HEK293 (cell line): ENCODE measurements around the gene GRK5.
A peak's percentile ranks its signal among the peaks of the same experiment; 100 is the strongest.

Experiments
- BCL11B ChIP-seq: fragments of 450-650 bp; formaldehyde crosslinking; IDR thresholded peaks from 2 replicates; pipeline ENCODE4 v1.5.1; 2016; ENCODE audit warnings: low read depth, missing biosample characterization, missing genetic modification characterization
- REPIN1 ChIP-seq: fragments of 450-650 bp; formaldehyde crosslinking; IDR thresholded peaks from 2 replicates; pipeline ENCODE4 v1.5.1; 2017; ENCODE audit warnings: missing biosample characterization, missing genetic modification characterization, low read depth
- SP2 ChIP-seq: fragments of 450-650 bp; formaldehyde crosslinking; IDR thresholded peaks from 2 replicates; pipeline ENCODE4 v1.5.1; 2016; ENCODE audit warnings: missing biosample characterization, missing genetic modification characterization
- YY1 ChIP-seq: fragments of 450-650 bp; formaldehyde crosslinking; IDR thresholded peaks from 2 replicates; pipeline ENCODE4 v1.5.1; 2018; ENCODE audit warnings: missing biosample characterization, missing genetic modification characterization
- ZBTB8A ChIP-seq: fragments of 450-650 bp; formaldehyde crosslinking; IDR thresholded peaks from 2 replicates; pipeline ENCODE4 v1.5.1; 2016; ENCODE audit warnings: missing biosample characterization, missing genetic modification characterization
- ZNF274 ChIP-seq, 2 experiments: fragments of 200-500 bp in 1 of 2; fragments of 450-650 bp in 1 of 2; sonication (Bioruptor generic) in 1 of 2; formaldehyde crosslinking in 1 of 2; IDR thresholded peaks; 2 replicates each; pipeline versions ENCODE4 v1.5.1 to v1.6.1; 2014 to 2016; ENCODE audit warnings: borderline replicate concordance in 1 of 2, inconsistent platforms in 1 of 2, low read length in 1 of 2, missing biosample characterization in 1 of 2, missing genetic modification characterization in 1 of 2
- ZNF629 ChIP-seq: fragments of 450-650 bp; formaldehyde crosslinking; IDR thresholded peaks from 2 replicates; pipeline ENCODE4 v1.5.1; 2017; ENCODE audit warnings: missing biosample characterization, missing genetic modification characterization
- ZNF664 ChIP-seq: fragments of 450-650 bp; formaldehyde crosslinking; IDR thresholded peaks from 2 replicates; pipeline ENCODE4 v1.5.1; 2016; ENCODE audit warnings: missing biosample characterization, missing genetic modification characterization
- ZNF76 ChIP-seq: fragments of 450-650 bp; formaldehyde crosslinking; IDR thresholded peaks from 2 replicates; pipeline ENCODE4; 2016; ENCODE audit warnings: low read depth, missing biosample characterization, missing genetic modification characterization, borderline replicate concordance
- ZNF792 ChIP-seq: fragments of 450-650 bp; formaldehyde crosslinking; IDR thresholded peaks from 2 replicates; pipeline ENCODE4 v1.5.1; 2016; ENCODE audit warnings: missing biosample characterization, missing genetic modification characterization
- TF ChIP-seq, protein P1 (sequence below): fragments of 450-650 bp; formaldehyde crosslinking; IDR thresholded peaks from 2 replicates; pipeline ENCODE4 v1.5.1; 2016; ENCODE audit warnings: missing biosample characterization, missing genetic modification characterization
- TF ChIP-seq, protein P2 (sequence below): fragments of 450-650 bp; formaldehyde crosslinking; IDR thresholded peaks from 2 replicates; pipeline ENCODE4 v1.5.1; 2016; ENCODE audit warnings: missing biosample characterization, missing genetic modification characterization, low read depth
- TF ChIP-seq, protein P3 (sequence below): fragments of 450-650 bp; formaldehyde crosslinking; IDR thresholded peaks from 2 replicates; pipeline ENCODE4 v1.5.1; 2016; ENCODE audit warnings: missing biosample characterization, missing genetic modification characterization, borderline replicate concordance

DNA sequence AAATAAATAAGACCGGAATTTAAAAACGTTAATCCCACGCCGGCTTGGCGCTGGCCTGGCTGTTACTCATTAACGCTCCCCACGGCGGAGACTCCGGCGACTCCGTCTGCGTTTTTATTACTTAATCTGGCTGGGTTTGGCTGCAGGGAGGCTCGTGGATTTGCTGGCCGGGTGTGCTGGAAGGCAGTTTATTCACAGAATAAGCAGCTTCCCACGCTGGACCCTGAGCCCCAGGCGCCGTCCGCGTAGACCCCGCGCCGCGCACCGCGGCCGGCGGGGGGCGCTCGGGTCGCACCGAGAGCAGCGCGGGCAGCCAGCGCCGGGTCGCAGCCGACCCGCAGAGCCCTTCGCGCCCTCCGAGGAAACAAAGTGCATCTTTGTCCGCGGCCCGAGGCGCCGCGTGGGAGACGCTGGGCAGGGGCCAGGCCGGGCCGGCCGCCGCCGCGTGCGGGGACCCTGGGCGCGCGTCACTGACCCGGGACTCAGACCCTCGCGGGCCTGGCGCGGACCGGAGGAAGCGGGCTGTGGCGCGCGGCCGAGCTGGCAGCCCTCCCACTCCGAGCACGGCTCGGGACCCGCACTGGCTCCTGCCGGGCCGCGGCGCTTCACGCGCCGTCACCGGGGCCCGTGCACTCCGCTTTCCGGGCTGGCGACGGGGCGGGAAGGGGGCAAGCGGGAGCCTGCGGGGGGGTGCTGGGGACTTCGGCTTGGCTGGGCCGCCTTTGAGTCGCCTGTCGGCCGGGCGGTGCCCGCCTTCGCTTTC, 587 bp upstream of the GRK5 start:
- no peak for TF ChIP-seq SP2 (tag by site-specific recombination)
- TF ChIP-seq ZNF274 (IDR thresholded peaks at IDR 0.05; ENCODE audit: low read length): no peak
- TF ChIP-seq ZNF274 (tag by site-specific recombination; IDR thresholded peaks at IDR 0.05; ENCODE audit: borderline replicate concordance): no peak
- TF ChIP-seq REPIN1 (tag by site-specific recombination): no peak
- TF ChIP-seq, protein P1, sequence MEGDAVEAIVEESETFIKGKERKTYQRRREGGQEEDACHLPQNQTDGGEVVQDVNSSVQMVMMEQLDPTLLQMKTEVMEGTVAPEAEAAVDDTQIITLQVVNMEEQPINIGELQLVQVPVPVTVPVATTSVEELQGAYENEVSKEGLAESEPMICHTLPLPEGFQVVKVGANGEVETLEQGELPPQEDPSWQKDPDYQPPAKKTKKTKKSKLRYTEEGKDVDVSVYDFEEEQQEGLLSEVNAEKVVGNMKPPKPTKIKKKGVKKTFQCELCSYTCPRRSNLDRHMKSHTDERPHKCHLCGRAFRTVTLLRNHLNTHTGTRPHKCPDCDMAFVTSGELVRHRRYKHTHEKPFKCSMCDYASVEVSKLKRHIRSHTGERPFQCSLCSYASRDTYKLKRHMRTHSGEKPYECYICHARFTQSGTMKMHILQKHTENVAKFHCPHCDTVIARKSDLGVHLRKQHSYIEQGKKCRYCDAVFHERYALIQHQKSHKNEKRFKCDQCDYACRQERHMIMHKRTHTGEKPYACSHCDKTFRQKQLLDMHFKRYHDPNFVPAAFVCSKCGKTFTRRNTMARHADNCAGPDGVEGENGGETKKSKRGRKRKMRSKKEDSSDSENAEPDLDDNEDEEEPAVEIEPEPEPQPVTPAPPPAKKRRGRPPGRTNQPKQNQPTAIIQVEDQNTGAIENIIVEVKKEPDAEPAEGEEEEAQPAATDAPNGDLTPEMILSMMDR (tag by site-specific recombination): peak; percentile 26; the same call in 1 of the 2 replicates
- TF ChIP-seq ZNF629 (tag by site-specific recombination): no peak
- TF ChIP-seq, protein P2, sequence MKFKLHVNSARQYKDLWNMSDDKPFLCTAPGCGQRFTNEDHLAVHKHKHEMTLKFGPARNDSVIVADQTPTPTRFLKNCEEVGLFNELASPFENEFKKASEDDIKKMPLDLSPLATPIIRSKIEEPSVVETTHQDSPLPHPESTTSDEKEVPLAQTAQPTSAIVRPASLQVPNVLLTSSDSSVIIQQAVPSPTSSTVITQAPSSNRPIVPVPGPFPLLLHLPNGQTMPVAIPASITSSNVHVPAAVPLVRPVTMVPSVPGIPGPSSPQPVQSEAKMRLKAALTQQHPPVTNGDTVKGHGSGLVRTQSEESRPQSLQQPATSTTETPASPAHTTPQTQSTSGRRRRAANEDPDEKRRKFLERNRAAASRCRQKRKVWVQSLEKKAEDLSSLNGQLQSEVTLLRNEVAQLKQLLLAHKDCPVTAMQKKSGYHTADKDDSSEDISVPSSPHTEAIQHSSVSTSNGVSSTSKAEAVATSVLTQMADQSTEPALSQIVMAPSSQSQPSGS: no peak
- TF ChIP-seq, protein P3, sequence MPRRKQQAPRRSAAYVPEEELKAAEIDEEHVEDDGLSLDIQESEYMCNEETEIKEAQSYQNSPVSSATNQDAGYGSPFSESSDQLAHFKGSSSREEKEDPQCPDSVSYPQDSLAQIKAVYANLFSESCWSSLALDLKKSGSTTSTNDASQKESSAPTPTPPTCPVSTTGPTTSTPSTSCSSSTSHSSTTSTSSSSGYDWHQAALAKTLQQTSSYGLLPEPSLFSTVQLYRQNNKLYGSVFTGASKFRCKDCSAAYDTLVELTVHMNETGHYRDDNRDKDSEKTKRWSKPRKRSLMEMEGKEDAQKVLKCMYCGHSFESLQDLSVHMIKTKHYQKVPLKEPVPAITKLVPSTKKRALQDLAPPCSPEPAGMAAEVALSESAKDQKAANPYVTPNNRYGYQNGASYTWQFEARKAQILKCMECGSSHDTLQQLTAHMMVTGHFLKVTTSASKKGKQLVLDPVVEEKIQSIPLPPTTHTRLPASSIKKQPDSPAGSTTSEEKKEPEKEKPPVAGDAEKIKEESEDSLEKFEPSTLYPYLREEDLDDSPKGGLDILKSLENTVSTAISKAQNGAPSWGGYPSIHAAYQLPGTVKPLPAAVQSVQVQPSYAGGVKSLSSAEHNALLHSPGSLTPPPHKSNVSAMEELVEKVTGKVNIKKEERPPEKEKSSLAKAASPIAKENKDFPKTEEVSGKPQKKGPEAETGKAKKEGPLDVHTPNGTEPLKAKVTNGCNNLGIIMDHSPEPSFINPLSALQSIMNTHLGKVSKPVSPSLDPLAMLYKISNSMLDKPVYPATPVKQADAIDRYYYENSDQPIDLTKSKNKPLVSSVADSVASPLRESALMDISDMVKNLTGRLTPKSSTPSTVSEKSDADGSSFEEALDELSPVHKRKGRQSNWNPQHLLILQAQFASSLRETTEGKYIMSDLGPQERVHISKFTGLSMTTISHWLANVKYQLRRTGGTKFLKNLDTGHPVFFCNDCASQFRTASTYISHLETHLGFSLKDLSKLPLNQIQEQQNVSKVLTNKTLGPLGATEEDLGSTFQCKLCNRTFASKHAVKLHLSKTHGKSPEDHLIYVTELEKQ: no peak
- no peak for TF ChIP-seq ZNF664
- TF ChIP-seq YY1 (tag by site-specific recombination): no peak
- TF ChIP-seq ZNF76 (tag by site-specific recombination): no peak
- TF ChIP-seq ZBTB8A (tag by site-specific recombination): no peak
- TF ChIP-seq ZNF792 (tag by site-specific recombination): no peak
- no peak for TF ChIP-seq BCL11B
